ENCODE measurements around the gene RABGAP1L.
"Not testable (repeated sequence)": the region's sequence is repeated elsewhere in the genome, so short reads cannot be mapped to it uniquely, and the experiment has no call there.

Gene RABGAP1L

GRCh38 chr1:174376030-174376429, 216.7 kb downstream of the RABGAP1L start:
- Histone ChIP-seq H3K4me1 (no peaks in the 10 kb centered on the region), H3K27ac (no peak overlapping the region)

GRCh38 chr1:174391716-174392115, 232.4 kb downstream of the RABGAP1L start:
- Histone ChIP-seq H3K9ac (no peak overlapping the region), H4K20me1 (no peaks in the 10 kb centered on the region), H3K36me3 (no peaks in the 10 kb centered on the region), H3K4me2 (no peak overlapping the region), H3K27ac (no peak overlapping the region), H3K4me3 (no peak overlapping the region), H3K27me3 (no peaks in the 10 kb centered on the region), H3K9me3 (no peaks in the 10 kb centered on the region), H3K4me1 (no peaks in the 10 kb centered on the region)
- TF ChIP-seq Cebpa-rat (IDR thresholded peaks at IDR 0.05) = no peak

More at GRCh38 chr1:174376030-174376429, 216.7 kb downstream of the RABGAP1L start:
- no peak overlapping the region for H3K9ac ChIP-seq
- H3K36me3 ChIP-seq = no peaks in the 10 kb centered on the region
- H3K4me2 ChIP-seq = no peak overlapping the region
- no peak for TF ChIP-seq Cebpa-rat (IDR thresholded peaks at IDR 0.05)
- H4K20me1 ChIP-seq = no peaks in the 10 kb centered on the region
- no peaks in the 10 kb centered on the region for H3K9me3 ChIP-seq
- H3K4me3 ChIP-seq = no peak overlapping the region
- no peaks in the 10 kb centered on the region for H3K27me3 ChIP-seq

GRCh38 chr1:174393885-174394284, 234.6 kb downstream of the RABGAP1L start:
- Histone ChIP-seq H3K27ac (no peak overlapping the region), H3K27me3 (no peaks in the 10 kb centered on the region), H4K20me1 (no peaks in the 10 kb centered on the region), H3K4me1 (no peaks in the 10 kb centered on the region), H3K4me2 (no peak overlapping the region), H3K9ac (no peak overlapping the region), H3K36me3 (peaks cover 11% of the 10 kb centered on the region; the same call in 1 of the 2 replicates), H3K9me3 (peaks cover 4% of the 10 kb centered on the region; the same call in 1 of the 2 replicates), H3K4me3 (no peak overlapping the region)
- TF ChIP-seq Cebpa-rat (IDR thresholded peaks at IDR 0.05) = no peak

GRCh38 chr1:174397261-174397660, 237.9 kb downstream of the RABGAP1L start:
- Histone ChIP-seq H3K27ac (no peak overlapping the region), H3K27me3 (no peaks in the 10 kb centered on the region), H3K9me3 (peaks cover 4% of the 10 kb centered on the region; the same call in 1 of the 2 replicates), H3K4me2 (no peak overlapping the region), H3K4me1 (no peaks in the 10 kb centered on the region), H4K20me1 (no peaks in the 10 kb centered on the region), H3K4me3 (no peak overlapping the region), H3K36me3 (peaks cover 15% of the 10 kb centered on the region; the same call in 1 of the 2 replicates), H3K9ac (no peak overlapping the region)
- no peak for TF ChIP-seq Cebpa-rat (IDR thresholded peaks at IDR 0.05)

- TF ChIP-seq Cebpa-rat (IDR thresholded peaks at IDR 0.05) = no peak
- Histone ChIP-seq H3K4me2 (0 out of 2 replicates have a peak overlapping the region, but pooled peaks have one; percentile 13), H3K9ac (no peak overlapping the region), H3K36me3 (peaks cover 15% of the 10 kb centered on the region; the same call in 1 of the 2 replicates), H3K4me3 (no peak overlapping the region), H4K20me1 (no peaks in the 10 kb centered on the region), H3K4me1 (no peaks in the 10 kb centered on the region), H3K27me3 (no peaks in the 10 kb centered on the region), H3K9me3 (peaks cover 4% of the 10 kb centered on the region; the same call in 1 of the 2 replicates), H3K27ac (no peak overlapping the region)
Measured at GRCh38 chr1:174398246-174398645, 238.9 kb downstream of the RABGAP1L start.

GRCh38 chr1:174399211-174399610, 239.9 kb downstream of the RABGAP1L start:
- TF ChIP-seq Cebpa-rat (IDR thresholded peaks at IDR 0.05) = no peak
- H4K20me1 ChIP-seq = no peaks in the 10 kb centered on the region
- no peaks in the 10 kb centered on the region for H3K27me3 ChIP-seq
- no peak overlapping the region for H3K4me2 ChIP-seq
- no peak overlapping the region for H3K9ac ChIP-seq
- no peak overlapping the region for H3K27ac ChIP-seq
- H3K4me3 ChIP-seq = no peak overlapping the region
- H3K36me3 ChIP-seq = peaks cover 15% of the 10 kb centered on the region; the same call in 1 of the 2 replicates
- H3K9me3 ChIP-seq = peaks cover 4% of the 10 kb centered on the region; the same call in 1 of the 2 replicates
- no peaks in the 10 kb centered on the region for H3K4me1 ChIP-seq

GRCh38 chr1:174401075-174401474, 241.8 kb downstream of the RABGAP1L start:
- Histone ChIP-seq H3K27me3 (no peaks in the 10 kb centered on the region), H3K9me3 (peaks cover 4% of the 10 kb centered on the region; the same call in 1 of the 2 replicates), H3K4me3 (no peak overlapping the region), H3K9ac (no peak overlapping the region), H3K4me1 (no peaks in the 10 kb centered on the region), H3K27ac (no peak overlapping the region), H4K20me1 (no peaks in the 10 kb centered on the region), H3K4me2 (no peak overlapping the region), H3K36me3 (peaks cover 15% of the 10 kb centered on the region; the same call in 1 of the 2 replicates)
- TF ChIP-seq Cebpa-rat (IDR thresholded peaks at IDR 0.05) = no peak

- H3K27ac ChIP-seq = no peak overlapping the region
- H3K4me2 ChIP-seq = no peak overlapping the region
- H3K27me3 ChIP-seq = no peaks in the 10 kb centered on the region
- no peak overlapping the region for H3K4me3 ChIP-seq
- H3K9ac ChIP-seq = no peak overlapping the region
- TF ChIP-seq Cebpa-rat (IDR thresholded peaks at IDR 0.05) = no peak
- H3K9me3 ChIP-seq = no peaks in the 10 kb centered on the region
- H4K20me1 ChIP-seq = no peaks in the 10 kb centered on the region
- 0 out of 2 replicates have a peak, but pooled peaks cover 4% of the 10 kb centered on the region for H3K36me3 ChIP-seq
- no peaks in the 10 kb centered on the region for H3K4me1 ChIP-seq
Measured at GRCh38 chr1:174405219-174405618, 245.9 kb downstream of the RABGAP1L start.

- Histone ChIP-seq H3K4me1 (no peaks in the 10 kb centered on the region), H3K27me3 (no peaks in the 10 kb centered on the region), H3K4me3 (no peak overlapping the region), H3K9me3 (no peaks in the 10 kb centered on the region), H3K9ac (no peak overlapping the region), H3K4me2 (no peak overlapping the region), H3K27ac (no peak overlapping the region), H3K36me3 (no peaks in the 10 kb centered on the region), H4K20me1 (no peaks in the 10 kb centered on the region)
- TF ChIP-seq Cebpa-rat (IDR thresholded peaks at IDR 0.05) = no peak
Measured at GRCh38 chr1:174406421-174406820, 247.1 kb downstream of the RABGAP1L start.

- H3K36me3 ChIP-seq = no peaks in the 10 kb centered on the region
- no peaks in the 10 kb centered on the region for H3K27me3 ChIP-seq
- TF ChIP-seq Cebpa-rat (IDR thresholded peaks at IDR 0.05) = no peak
- H4K20me1 ChIP-seq = no peaks in the 10 kb centered on the region
- H3K4me3 ChIP-seq = no peak overlapping the region
- no peaks in the 10 kb centered on the region for H3K9me3 ChIP-seq
- no peak overlapping the region for H3K4me2 ChIP-seq
- H3K9ac ChIP-seq = no peak overlapping the region
- no peak overlapping the region for H3K27ac ChIP-seq
- no peaks in the 10 kb centered on the region for H3K4me1 ChIP-seq
Measured at GRCh38 chr1:174407665-174408064, 248.3 kb downstream of the RABGAP1L start.

- no peak overlapping the region for H3K9ac ChIP-seq
Measured at GRCh38 chr1:174408146-174408545, 248.8 kb downstream of the RABGAP1L start.

GRCh38 chr1:174409801-174410200, 250.5 kb downstream of the RABGAP1L start:
- not testable (repeated sequence) for H3K27me3 ChIP-seq

More at GRCh38 chr1:174408146-174408545, 248.8 kb downstream of the RABGAP1L start:
- Histone ChIP-seq H3K4me1 (no peaks in the 10 kb centered on the region), H4K20me1 (no peaks in the 10 kb centered on the region), H3K27ac (no peak overlapping the region), H3K4me3 (no peak overlapping the region), H3K36me3 (no peaks in the 10 kb centered on the region), H3K4me2 (no peak overlapping the region), H3K9me3 (no peaks in the 10 kb centered on the region), H3K27me3 (no peaks in the 10 kb centered on the region)
- TF ChIP-seq Cebpa-rat (IDR thresholded peaks at IDR 0.05) = no peak

More at GRCh38 chr1:174409801-174410200, 250.5 kb downstream of the RABGAP1L start:
- H3K4me3 ChIP-seq, H3K36me3 ChIP-seq, H4K20me1 ChIP-seq, H3K4me1 ChIP-seq, H3K4me2 ChIP-seq, H3K9me3 ChIP-seq, H3K9ac ChIP-seq, H3K27ac ChIP-seq: not testable (repeated sequence)
